ENCODE results near the gene CPNE8.

DNA sequence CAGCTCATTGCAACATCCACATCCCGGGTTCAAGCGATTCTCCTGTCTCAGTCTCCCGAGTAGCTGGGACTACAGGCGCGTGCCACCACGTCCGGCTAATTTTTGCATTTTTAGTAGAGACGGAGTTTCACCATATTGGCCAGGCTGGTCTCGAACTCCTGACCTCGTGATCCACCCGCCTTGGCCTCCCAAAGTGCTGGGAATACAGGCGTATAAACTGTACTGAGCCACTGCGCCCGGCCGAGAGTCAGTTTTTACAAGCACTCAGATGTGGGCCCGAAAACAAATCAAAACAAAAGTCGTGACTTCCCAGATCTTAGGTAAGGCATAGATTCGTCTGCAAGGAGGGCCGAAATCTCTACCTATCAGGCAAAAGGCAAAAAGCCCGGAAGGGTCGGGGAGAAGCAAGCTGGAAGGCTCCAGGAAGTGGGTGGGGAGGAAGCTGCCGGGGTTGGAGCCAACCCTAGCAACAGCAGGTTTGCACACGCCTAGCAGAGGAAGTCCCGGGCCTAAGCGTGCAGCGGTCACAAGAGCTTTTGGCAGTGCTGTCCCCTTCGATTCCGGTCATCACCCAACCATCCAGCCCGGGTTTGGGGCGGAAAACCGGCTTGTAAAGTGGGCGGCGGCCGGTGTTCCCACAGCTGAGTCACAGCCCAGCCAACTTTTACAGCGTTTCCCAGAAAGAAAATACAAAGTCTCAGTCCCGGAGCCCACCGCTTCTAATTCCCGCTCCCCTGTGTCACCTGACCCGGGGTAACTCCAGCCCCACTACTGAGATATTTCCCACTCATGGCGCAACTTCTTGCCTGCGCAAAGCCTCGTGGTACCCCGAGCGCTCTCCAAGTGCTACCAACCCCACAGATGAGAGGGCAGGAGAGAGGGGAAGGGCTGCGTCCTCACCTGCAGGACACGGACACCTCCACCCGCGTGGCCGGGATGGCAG is 583 bp downstream of the CPNE8 start:
- TF ChIP-seq, protein P1, sequence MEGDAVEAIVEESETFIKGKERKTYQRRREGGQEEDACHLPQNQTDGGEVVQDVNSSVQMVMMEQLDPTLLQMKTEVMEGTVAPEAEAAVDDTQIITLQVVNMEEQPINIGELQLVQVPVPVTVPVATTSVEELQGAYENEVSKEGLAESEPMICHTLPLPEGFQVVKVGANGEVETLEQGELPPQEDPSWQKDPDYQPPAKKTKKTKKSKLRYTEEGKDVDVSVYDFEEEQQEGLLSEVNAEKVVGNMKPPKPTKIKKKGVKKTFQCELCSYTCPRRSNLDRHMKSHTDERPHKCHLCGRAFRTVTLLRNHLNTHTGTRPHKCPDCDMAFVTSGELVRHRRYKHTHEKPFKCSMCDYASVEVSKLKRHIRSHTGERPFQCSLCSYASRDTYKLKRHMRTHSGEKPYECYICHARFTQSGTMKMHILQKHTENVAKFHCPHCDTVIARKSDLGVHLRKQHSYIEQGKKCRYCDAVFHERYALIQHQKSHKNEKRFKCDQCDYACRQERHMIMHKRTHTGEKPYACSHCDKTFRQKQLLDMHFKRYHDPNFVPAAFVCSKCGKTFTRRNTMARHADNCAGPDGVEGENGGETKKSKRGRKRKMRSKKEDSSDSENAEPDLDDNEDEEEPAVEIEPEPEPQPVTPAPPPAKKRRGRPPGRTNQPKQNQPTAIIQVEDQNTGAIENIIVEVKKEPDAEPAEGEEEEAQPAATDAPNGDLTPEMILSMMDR (IDR thresholded peaks at IDR 0.05): no peak
- TF ChIP-seq POLR2A (IDR thresholded peaks at IDR 0.05): no peak
- no peak for TF ChIP-seq EP300 (IDR thresholded peaks at IDR 0.05)
